Stimulated activated CD4-positive, alpha-beta T cell treated with anti-CD3 and anti-CD28 coated beads, Interleukin-15, amount 100 ng/mL, for 48 hours (primary cell): Measurements from ENCODE around the gene IL36G.

ENCODE experiments used
- DNase-seq, 2 donors: peaks; one replicate each; pipeline ENCODE4 v3.0.0-alpha.2; 2020; ENCODE audit warnings: low read depth in 2 of 2

Gene IL36G

GRCh38 chr2:112972423-112973086, 5.3 kb upstream of the IL36G start:
- no peak for DNase-seq

- DNase-seq: no peak
These were observed 4.7 kb upstream of the IL36G start for GRCh38 chr2:112973156-112973555.

DNA sequence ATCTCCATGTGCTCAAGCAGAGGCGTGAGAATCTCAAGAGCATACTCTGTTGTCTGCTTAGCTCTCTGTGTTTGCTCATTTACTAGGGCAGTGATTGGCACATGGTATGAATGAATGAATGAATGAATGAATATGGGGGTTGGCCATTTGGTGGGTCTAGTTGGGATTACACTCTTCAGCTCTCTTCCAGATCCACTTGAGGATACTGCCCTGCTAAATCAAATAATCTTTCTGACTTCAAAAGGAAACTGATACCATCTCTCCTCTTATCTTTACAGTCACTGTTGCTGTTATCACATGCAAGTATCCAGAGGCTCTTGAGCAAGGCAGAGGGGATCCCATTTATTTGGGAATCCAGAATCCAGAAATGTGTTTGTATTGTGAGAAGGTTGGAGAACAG, 1.9 kb downstream of the IL36G start:
- DNase-seq: no peak

GRCh38 chr2:112980537-112980936, 2.7 kb downstream of the IL36G start:
- DNase-seq: no peak

- DNase-seq: peak; percentile 3 to 11
These were observed 7.3 kb downstream of the IL36G start for GRCh38 chr2:112985090-112985489.

GRCh38 chr2:112989611-112990010, 11.8 kb downstream of the IL36G start:
- DNase-seq: no peak

- DNase-seq: no peak
These were observed 16.0 kb downstream of the IL36G start for GRCh38 chr2:112993831-112994230.

DNA sequence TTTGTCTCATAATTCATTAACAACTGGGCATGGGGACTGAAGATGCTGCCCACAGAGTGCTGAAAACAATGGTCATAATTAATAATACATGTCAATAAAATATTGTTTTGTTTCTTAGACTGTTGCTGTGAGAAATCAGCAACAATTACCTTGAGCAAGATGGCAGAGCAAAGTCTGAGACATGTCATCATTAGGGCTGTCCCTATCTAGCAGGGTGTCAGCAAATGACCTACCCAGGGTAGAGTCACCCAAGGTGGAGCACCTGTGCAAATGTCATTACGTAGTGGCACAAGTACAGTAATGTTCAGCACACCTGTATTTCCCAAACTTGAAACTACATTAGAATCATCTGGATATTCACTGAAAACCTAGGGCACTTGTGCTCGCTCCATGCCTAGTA, 16.8 kb downstream of the IL36G start:
- DNase-seq: no peak

DNA sequence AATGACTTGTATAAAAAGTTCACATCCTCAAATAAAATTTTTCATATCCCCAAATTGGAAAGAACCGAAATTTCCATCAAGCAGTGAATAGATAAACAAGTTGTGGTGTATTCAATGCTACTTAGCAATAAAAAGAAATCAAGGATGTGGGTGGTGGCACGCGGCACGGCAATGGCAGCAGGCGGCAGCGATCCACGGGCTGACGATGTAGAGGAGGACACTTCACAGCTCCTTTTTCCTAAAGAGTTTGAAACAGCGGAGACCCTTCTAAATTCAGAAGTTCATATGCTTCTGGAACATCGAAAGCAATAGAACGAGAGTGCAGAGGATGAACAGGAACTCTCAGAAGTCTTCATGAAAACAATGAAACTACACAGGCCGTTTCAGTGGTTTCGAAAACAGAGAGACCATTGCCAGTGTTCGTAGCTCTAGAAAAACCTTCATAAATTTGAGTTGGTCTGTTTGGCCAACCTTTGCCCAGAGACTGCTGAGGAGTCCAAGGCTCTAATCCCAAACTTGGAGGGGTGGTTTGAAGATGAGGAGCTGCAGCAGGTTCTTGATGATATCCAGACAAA, 17.6 kb downstream of the IL36G start:
- no peak for DNase-seq

GRCh38 chr2:112996635-112997034, 18.8 kb downstream of the IL36G start:
- DNase-seq: peak; percentile 15 to 45

DNA sequence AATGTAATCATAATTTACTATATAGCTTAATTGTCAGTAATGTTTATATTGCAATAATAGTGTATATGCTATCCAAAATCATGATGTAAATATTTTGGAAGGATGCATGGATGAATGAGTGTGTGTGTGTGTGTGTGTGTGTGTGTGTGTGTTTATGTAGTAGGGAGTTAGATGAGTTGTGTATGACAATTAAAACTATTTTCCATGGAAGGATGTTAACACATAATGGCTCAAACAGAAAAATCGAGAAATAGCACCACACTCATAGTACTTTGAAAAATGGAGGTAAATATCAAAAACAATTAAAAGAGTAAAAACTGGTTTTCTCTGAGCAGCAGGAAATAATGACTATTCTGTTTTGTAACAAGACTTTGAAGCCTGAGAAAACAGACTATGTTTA, 19.3 kb downstream of the IL36G start:
- DNase-seq: no peak

DNA sequence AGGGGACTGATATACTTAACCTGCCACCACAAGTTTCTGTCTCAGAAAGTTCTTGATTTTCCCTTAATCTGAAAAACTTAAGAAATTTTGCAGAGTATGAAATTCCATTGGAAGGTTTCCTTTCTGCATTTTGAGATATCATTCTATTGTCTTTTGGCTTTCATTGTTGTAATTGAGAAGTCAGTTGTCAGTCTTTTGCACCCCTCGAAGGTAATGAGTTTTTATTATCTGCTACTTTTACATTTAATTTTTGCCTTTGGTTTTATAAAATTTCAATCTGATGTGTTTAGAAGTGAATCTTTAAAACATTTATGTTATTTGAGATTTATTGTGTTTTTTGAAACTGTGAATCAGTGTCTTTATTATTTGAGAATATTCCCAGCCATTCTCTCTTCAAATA, 22.6 kb downstream of the IL36G start:
- no peak for DNase-seq

DNA sequence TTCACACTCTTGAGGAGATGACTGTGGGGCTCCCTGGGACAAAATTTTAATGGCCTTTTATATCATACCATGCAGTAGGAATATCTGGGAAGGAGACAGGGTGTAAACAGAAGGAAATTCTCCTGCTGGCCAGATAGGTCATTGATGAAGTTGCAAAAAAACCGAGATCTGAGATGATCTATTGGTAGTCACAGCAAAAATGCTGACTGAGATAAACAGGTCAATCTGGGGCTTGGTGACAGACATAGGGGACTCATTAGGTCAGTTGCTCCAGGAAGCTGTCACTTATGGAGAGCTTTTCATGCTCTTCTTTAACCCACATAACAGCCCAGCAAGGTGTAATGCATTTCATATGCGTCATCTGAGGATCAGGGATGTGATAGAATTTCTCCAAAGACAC, 24.9 kb downstream of the IL36G start:
- no peak for DNase-seq

DNA sequence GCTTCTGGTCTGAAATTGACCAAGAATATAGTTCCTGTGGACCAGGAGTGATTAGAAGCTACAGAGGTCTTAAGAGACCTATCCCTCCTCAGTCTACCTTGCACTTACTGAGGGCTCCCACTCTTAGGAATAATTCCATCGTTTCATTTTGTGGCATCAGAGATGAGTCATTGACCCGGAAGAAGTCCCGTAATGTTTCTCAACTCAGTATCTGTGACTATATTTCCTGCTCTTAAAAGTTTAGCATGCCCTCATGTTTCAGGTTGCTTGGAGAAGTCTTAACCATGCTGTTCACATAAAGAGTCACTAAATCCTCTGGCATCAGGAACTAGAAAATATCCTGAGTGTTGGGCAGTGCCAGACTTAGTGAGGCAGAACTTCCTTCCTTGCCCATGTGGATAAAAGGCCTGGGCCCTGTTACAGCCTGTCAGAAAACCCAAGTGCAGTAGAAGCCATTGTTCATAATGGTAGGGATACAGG, 27.3 kb downstream of the IL36G start, which contains the start of gene IL36A:
IL36A (plus strand) TSS at position 430 of the 480 bp plus-strand sequence. CDS start 413 bp downstream, outside the sequence.
- DNase-seq: no peak

- DNase-seq: no peak
These were observed 29.4 kb downstream of the IL36G start for GRCh38 chr2:113007250-113007649.

GRCh38 chr2:113009622-113010021, 31.8 kb downstream of the IL36G start:
- no peak for DNase-seq

DNA sequence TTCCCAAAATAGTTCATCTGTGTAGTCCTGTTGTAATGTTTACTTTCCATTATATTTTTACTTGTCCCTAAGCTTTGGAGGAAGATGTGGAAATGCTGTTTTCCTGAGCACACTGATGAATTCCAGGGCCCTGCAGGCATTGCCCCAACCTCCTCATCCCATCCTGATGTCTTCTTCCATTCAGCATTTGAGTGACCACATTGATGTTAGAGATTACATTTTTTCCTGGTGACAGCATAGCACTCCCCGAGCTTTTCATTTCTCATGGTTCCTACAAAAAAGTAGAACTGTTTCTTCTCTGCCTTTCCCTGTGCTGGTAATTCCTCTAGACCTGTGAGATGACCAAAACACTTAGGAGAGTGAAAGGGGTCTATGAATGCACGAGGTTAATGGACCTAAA, 32.3 kb downstream of the IL36G start:
- no peak for DNase-seq

GRCh38 chr2:113011108-113011507, 33.3 kb downstream of the IL36G start:
- no peak for DNase-seq

DNA sequence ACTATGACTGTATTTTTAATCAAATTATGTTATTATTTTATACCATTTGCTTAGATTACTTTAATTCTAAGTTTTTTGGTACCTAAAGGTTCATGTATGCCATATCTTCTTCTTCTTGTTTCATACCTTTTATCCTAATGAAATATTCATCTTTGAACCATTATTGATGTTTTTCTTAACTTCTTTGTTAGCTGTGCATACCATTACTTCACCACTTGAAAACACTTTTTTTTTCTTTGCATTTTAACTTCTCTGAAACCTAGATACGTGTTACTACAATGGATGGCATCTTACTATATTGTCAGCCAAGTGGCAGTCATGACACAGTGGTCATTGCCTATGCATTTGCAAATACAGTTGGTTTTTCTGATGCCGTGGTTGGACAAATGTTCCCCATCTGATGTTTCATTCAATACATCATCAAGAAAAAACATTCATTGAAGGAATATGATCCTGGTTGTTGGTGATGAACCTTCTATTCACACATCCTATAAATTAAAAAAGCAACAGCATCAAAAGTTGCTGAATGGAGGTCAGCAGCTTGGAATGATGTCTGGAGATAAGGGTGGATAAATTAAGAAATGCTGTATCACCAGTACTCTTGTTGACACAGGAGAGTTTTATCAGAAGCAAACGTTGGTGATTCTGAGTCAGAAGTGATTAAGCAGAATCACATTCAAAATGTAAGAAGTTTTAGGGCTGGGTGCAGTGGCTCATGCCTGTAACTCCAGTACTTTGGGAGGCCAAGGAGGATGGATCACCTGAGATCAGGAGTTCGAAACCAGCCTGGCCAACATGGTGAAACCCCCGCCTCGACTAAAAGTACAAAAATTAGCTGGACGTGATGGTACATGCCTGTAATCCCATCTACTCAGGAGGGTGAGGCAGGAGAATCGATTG, 34.9 kb downstream of the IL36G start:
- no peak for DNase-seq

GRCh38 chr2:113013336-113013661, 35.5 kb downstream of the IL36G start:
- DNase-seq: no peak

- DNase-seq: no peak
These were observed 36.3 kb downstream of the IL36G start for GRCh38 chr2:113014067-113014466.

- DNase-seq: no peak
These were observed 37.2 kb downstream of the IL36G start for GRCh38 chr2:113015042-113015441.

DNA sequence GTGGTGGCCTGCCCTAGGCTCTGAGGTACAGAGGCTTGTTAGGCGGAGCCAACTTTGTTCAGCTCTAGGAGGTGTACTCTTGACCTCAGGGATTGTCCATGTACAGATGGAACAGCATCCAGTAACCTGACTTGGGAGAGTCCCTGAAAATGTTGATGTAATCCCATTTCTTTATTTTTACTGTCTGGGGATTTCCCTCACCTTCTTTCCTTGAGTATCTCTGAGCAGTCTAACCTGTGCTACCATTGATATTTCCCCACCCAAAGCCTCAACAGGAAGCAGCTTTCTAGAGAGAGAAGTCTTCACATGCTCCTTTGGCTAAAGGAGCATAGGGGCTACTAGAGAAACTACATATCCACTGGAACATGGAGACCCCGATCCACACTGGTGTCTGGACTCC, 37.8 kb downstream of the IL36G start:
- no peak for DNase-seq
